OCI-LY1 (cell line): ENCODE measurements around the gene CACNA2D3.

Source experiments
- H2AFZ ChIP-seq: fragments of 200-600 bp; sonication (generic), shearing (Covaris generic); 2 replicates; pipeline ENCODE4 v1.6.0; 2014; ENCODE audit warnings: antibody characterized with exemption, mild to moderate bottlenecking, low read length
- H3F3A ChIP-seq: fragments of 200-600 bp; sonication (generic), shearing (Covaris generic); 2 replicates; pipeline ENCODE4 v1.6.0; 2014; ENCODE audit warnings: mild to moderate bottlenecking, antibody characterized with exemption, low read length, moderate library complexity; ENCODE audit not compliant: insufficient read depth
- H3K27ac ChIP-seq: fragments of 200-600 bp; sonication (generic); 2 replicates; pipeline ENCODE4 v1.5.1; 2014; ENCODE audit warnings: low read length, mixed run types, mild to moderate bottlenecking, low read depth; ENCODE audit not compliant: poor library complexity, severe bottlenecking
- H3K27me3 ChIP-seq: fragments of 200-600 bp; sonication (generic); 2 replicates; pipeline ENCODE4 v1.6.0; 2014; ENCODE audit warnings: antibody characterized with exemption, mild to moderate bottlenecking, low read length, moderate library complexity; ENCODE audit not compliant: insufficient read depth
- H3K36me3 ChIP-seq: fragments of 200-600 bp; sonication (generic); 2 replicates; pipeline ENCODE4 v1.6.1; 2014; ENCODE audit warnings: mild to moderate bottlenecking, antibody characterized with exemption, low read length, moderate library complexity, mixed read lengths; ENCODE audit not compliant: insufficient read depth
- H3K4me1 ChIP-seq: fragments of 200-600 bp; sonication (generic); 2 replicates; pipeline ENCODE4 v1.5.1; 2014; ENCODE audit warnings: mild to moderate bottlenecking, low read length, moderate library complexity; ENCODE audit not compliant: insufficient read depth, severe bottlenecking
- H3K4me2 ChIP-seq: fragments of 200-600 bp; sonication (generic), shearing (Covaris generic); 2 replicates; pipeline ENCODE4 v1.6.1; 2014; ENCODE audit warnings: low read length
- H3K4me3 ChIP-seq: fragments of 200-600 bp; sonication (generic); 2 replicates; pipeline ENCODE4 v1.5.1; 2014; ENCODE audit warnings: low read length, low read depth, mild to moderate bottlenecking, mixed read lengths; ENCODE audit not compliant: poor library complexity, severe bottlenecking
- H3K79me2 ChIP-seq: fragments of 200-600 bp; shearing (Covaris generic); 2 replicates; pipeline ENCODE4 v1.6.1; 2016; ENCODE audit warnings: mixed run types, low read length, mixed read lengths; ENCODE audit not compliant: insufficient read depth
- H3K9ac ChIP-seq: fragments of 200-600 bp; sonication (generic), shearing (Covaris generic); 2 replicates; pipeline ENCODE4 v1.6.1; 2014; ENCODE audit warnings: mild to moderate bottlenecking, low read length, mixed read lengths
- H3K9me2 ChIP-seq: fragments of 200-600 bp; sonication (generic), shearing (Covaris generic); 2 replicates; pipeline ENCODE4 v1.6.1; 2014; ENCODE audit warnings: low read depth, mild to moderate bottlenecking, low read length, mixed read lengths
- H3K9me3 ChIP-seq: fragments of 200-600 bp; shearing (Covaris generic); 2 replicates; pipeline ENCODE4 v1.6.1; 2014; ENCODE audit warnings: low read length, mixed read lengths
- H4K20me1 ChIP-seq: fragments of 200-600 bp; sonication (generic), shearing (Covaris generic); 2 replicates; pipeline ENCODE4 v1.6.0; 2016; ENCODE audit warnings: mild to moderate bottlenecking, low read length; ENCODE audit not compliant: insufficient read depth
- CTCF ChIP-seq: fragments of 200-600 bp; sonication (generic), shearing (Covaris generic); IDR thresholded peaks from 2 replicates; pipeline ENCODE4 v1.5.1; 2017; ENCODE audit warnings: mild to moderate bottlenecking, antibody characterized with exemption, low read length, moderate library complexity, mixed read lengths
- EZH2 ChIP-seq: fragments of 200-600 bp; sonication (generic), shearing (Covaris generic); IDR thresholded peaks from 2 replicates; pipeline ENCODE4 v1.8.0; 2017; ENCODE audit warnings: borderline replicate concordance, mixed run types, mild to moderate bottlenecking, antibody characterized with exemption, low read length, moderate library complexity, mixed read lengths

Gene CACNA2D3

GRCh38 chr3:54086652-54087405, 35.5 kb upstream of the CACNA2D3 start:
- Histone ChIP-seq H3K9ac (no peak overlapping the region), H3K4me1 (no peaks in the 10 kb centered on the region), H3K27ac (no peak overlapping the region), H3K4me2 (no peak overlapping the region), H3K36me3 (no peaks in the 10 kb centered on the region), H3K27me3 (no peaks in the 10 kb centered on the region), H4K20me1 (no peaks in the 10 kb centered on the region), H3K9me2 (no peaks in the 10 kb centered on the region), H3F3A (no peaks in the 10 kb centered on the region), H2AFZ (no peak overlapping the region), H3K79me2 (no peaks in the 10 kb centered on the region), H3K4me3 (no peak overlapping the region), H3K9me3 (no peaks in the 10 kb centered on the region)
- TF ChIP-seq EZH2 (no peak), CTCF (no peak)

GRCh38 chr3:54087581-54088410, 34.6 kb upstream of the CACNA2D3 start:
- no peak overlapping the region for H3K4me2 ChIP-seq
- H3K79me2 ChIP-seq, result no peaks in the 10 kb centered on the region
- H2AFZ ChIP-seq, result no peak overlapping the region
- H3K27ac ChIP-seq, result no peak overlapping the region
- no peak overlapping the region for H3K4me3 ChIP-seq
- no peaks in the 10 kb centered on the region for H4K20me1 ChIP-seq
- H3K9me2 ChIP-seq, result no peaks in the 10 kb centered on the region
- no peaks in the 10 kb centered on the region for H3K4me1 ChIP-seq
- TF ChIP-seq EZH2 (no peak), CTCF (no peak)
- H3F3A ChIP-seq, result no peaks in the 10 kb centered on the region
- H3K27me3 ChIP-seq, result no peaks in the 10 kb centered on the region
- H3K36me3 ChIP-seq, result no peaks in the 10 kb centered on the region
- H3K9me3 ChIP-seq, result no peaks in the 10 kb centered on the region
- H3K9ac ChIP-seq, result no peak overlapping the region

- Histone ChIP-seq H3K27ac (no peak overlapping the region), H3K9ac (no peak overlapping the region), H3K4me2 (no peak overlapping the region), H3K4me1 (no peaks in the 10 kb centered on the region), H3K9me3 (no peaks in the 10 kb centered on the region), H3K36me3 (no peaks in the 10 kb centered on the region), H3K79me2 (no peaks in the 10 kb centered on the region), H3K4me3 (no peak overlapping the region), H3F3A (no peaks in the 10 kb centered on the region), H3K27me3 (no peaks in the 10 kb centered on the region), H2AFZ (no peak overlapping the region), H4K20me1 (no peaks in the 10 kb centered on the region), H3K9me2 (no peaks in the 10 kb centered on the region)
- TF ChIP-seq EZH2, result no peak
- TF ChIP-seq CTCF, result no peak
Measured at GRCh38 chr3:54093491-54094248, 28.7 kb upstream of the CACNA2D3 start.
